HEK293T (cell line): ENCODE data around the gene DDX56.
A peak's percentile ranks its signal among the peaks of the same experiment; 100 is the strongest.
"Not testable (repeated sequence)": the region's sequence is repeated elsewhere in the genome, so short reads cannot be mapped to it uniquely, and the experiment has no call there.

ENCODE experiments used
- CTCF ChIA-PET: fragments of 350-600 bp; formaldehyde crosslinking; extraction: SDS; loops from one replicate; lab custom pipeline; 2021; ENCODE audit warnings: antibody characterized with exemption, inconsistent platforms; lab: Yijun Ruan, JAX
- POLR2A ChIA-PET: fragments of 350-600 bp; formaldehyde crosslinking; extraction: SDS; loops from one replicate; lab custom pipeline; 2020; ENCODE audit warnings: antibody characterized with exemption, inconsistent platforms; lab: Yijun Ruan, JAX
- DNase-seq: peaks from one replicate; pipeline ENCODE4 v3.0.0; 2012; ENCODE audit warnings: mixed read lengths; ENCODE audit errors: extremely low spot score
- ARNT ChIP-seq: fragments of 450-650 bp; IDR thresholded peaks from 2 replicates; pipeline ENCODE4 v1.6.1; 2017; ENCODE audit warnings: mild to moderate bottlenecking
- BHLHE40 ChIP-seq: fragments of 450-650 bp; IDR thresholded peaks from 2 replicates; pipeline ENCODE4 v1.6.1; 2016; ENCODE audit warnings: mild to moderate bottlenecking, moderate library complexity, borderline replicate concordance
- CTBP1 ChIP-seq: fragments of 450-650 bp; IDR thresholded peaks from 2 replicates; pipeline ENCODE4 v1.6.1; 2016; ENCODE audit warnings: borderline replicate concordance
- ELF4 ChIP-seq: fragments of 450-650 bp; IDR thresholded peaks from 2 replicates; pipeline ENCODE4 v1.6.1; 2017; ENCODE audit warnings: antibody characterized with exemption
- FOXA1 ChIP-seq: fragments of 450-650 bp; IDR thresholded peaks from 2 replicates; pipeline ENCODE4 v1.6.1; 2016; ENCODE audit warnings: mild to moderate bottlenecking
- FOXK2 ChIP-seq: fragments of 450-650 bp; IDR thresholded peaks from 2 replicates; pipeline ENCODE4 v1.6.1; 2016; ENCODE audit warnings: mild to moderate bottlenecking
- FOXM1 ChIP-seq: fragments of 450-650 bp; IDR thresholded peaks from 2 replicates; pipeline ENCODE4 v1.6.1; 2017; ENCODE audit warnings: mild to moderate bottlenecking, borderline replicate concordance
- HDGF ChIP-seq: fragments of 450-650 bp; IDR thresholded peaks from 2 replicates; pipeline ENCODE4 v1.6.1; 2017; ENCODE audit warnings: antibody characterized with exemption, borderline replicate concordance
- L3MBTL2 ChIP-seq: fragments of 450-650 bp; conservative IDR thresholded peaks from 2 replicates; pipeline ENCODE4 v1.6.1; 2016; ENCODE audit warnings: mild to moderate bottlenecking
- LEF1 ChIP-seq: fragments of 450-650 bp; IDR thresholded peaks from 2 replicates; pipeline ENCODE4 v1.6.1; 2017; ENCODE audit warnings: mild to moderate bottlenecking, borderline replicate concordance
- NFRKB ChIP-seq: fragments of 450-650 bp; IDR thresholded peaks from 2 replicates; pipeline ENCODE4 v1.6.1; 2016; ENCODE audit warnings: mild to moderate bottlenecking, moderate library complexity
- PKNOX1 ChIP-seq: fragments of 450-650 bp; IDR thresholded peaks from 2 replicates; pipeline ENCODE4 v1.6.1; 2016
- SP1 ChIP-seq: fragments of 450-650 bp; IDR thresholded peaks from 2 replicates; pipeline ENCODE4 v1.6.1; 2017
- SUZ12 ChIP-seq: fragments of 450-650 bp; IDR thresholded peaks from 2 replicates; pipeline ENCODE4 v1.6.1; 2016; ENCODE audit warnings: mild to moderate bottlenecking
- TARDBP ChIP-seq: fragments of 450-650 bp; IDR thresholded peaks from 2 replicates; pipeline ENCODE4 v1.6.1; 2016
- ZNF384 ChIP-seq: fragments of 450-650 bp; IDR thresholded peaks from 2 replicates; pipeline ENCODE4 v1.6.1; 2016

Gene DDX56

GRCh38 chr7:44561962-44562621, 11.6 kb downstream of the DDX56 start:
- no peak for TF ChIP-seq ARNT
- no peak for TF ChIP-seq PKNOX1
- TF ChIP-seq ELF4, result 0 out of 2 replicates have a peak, but pooled peaks have one; percentile 17
- no peak for TF ChIP-seq NFRKB
- ChIA-PET POLR2A (interaction anchor here (0.9 to 2.2 kb wide), 3 partner anchors 8 to 71 kb away, joined by 3 to 13 read pairs (median 3); partner anchors contain the start of genes DDX56 and NUDCD3), CTCF (no interaction called here)
- no peak for DNase-seq

DNA sequence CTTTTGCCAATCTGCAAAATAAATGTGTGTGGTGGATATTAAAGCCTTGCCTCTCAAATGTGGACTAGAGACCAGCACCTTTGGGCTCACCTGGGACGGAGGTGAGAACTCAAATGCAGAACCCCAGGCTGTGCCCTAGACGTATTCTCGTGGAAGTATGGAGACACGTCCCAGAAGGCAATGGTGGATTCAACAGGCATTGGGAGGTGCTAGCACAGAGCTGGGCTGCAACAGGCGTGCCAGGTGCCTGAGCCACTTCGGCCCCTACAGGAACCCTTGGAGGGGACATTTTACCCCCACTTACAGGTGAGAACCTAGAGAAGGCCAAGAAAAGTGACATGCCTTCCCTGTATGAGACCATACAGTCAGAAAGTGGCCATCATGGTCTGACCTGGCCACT, 12.2 kb downstream of the DDX56 start:
- TF ChIP-seq HDGF (no peak), TARDBP (no peak), FOXK2 (no peak), SUZ12 (no peak), CTBP1 (no peak), FOXM1 (no peak), ELF4 (no peak), NFRKB (no peak), FOXA1 (no peak), ARNT (no peak), L3MBTL2 (no peak), LEF1 (no peak), SP1 (no peak), PKNOX1 (no peak)
- POLR2A ChIA-PET, result interaction anchor here (0.9 to 2.2 kb wide), 2 partner anchors 11 to 71 kb away, joined by 3 to 13 read pairs; partner anchors contain the start of genes DDX56 and NUDCD3
- CTCF ChIA-PET, result interaction anchor here (1.4 kb wide), 1 partner anchor 27 kb away, joined by 4 read pairs; no protein-coding TSS in a partner anchor
- no peak for DNase-seq

- TF ChIP-seq FOXM1 (no peak), ZNF384 (no peak), HDGF (no peak), L3MBTL2 (no peak), TARDBP (no peak), FOXK2 (no peak), LEF1 (no peak), ELF4 (no peak), CTBP1 (no peak), FOXA1 (no peak), NFRKB (no peak), SUZ12 (no peak), BHLHE40 (no peak), SP1 (no peak), ARNT (no peak), PKNOX1 (no peak)
- ChIA-PET CTCF (no interaction called here), POLR2A (no interaction called here)
- no peak for DNase-seq
Measured at GRCh38 chr7:44559485-44559884, 14.2 kb downstream of the DDX56 start.

GRCh38 chr7:44557485-44557884, 16.2 kb downstream of the DDX56 start:
- TF ChIP-seq TARDBP, result no peak
- TF ChIP-seq FOXA1, result no peak
- no peak for TF ChIP-seq SP1
- TF ChIP-seq SUZ12, result no peak
- TF ChIP-seq CTBP1, result no peak
- TF ChIP-seq ELF4, result no peak
- no peak for TF ChIP-seq LEF1
- TF ChIP-seq L3MBTL2, result no peak
- no peak for TF ChIP-seq BHLHE40
- TF ChIP-seq PKNOX1, result no peak
- TF ChIP-seq ZNF384, result no peak
- TF ChIP-seq ARNT, result no peak
- no peak for TF ChIP-seq NFRKB
- no peak for TF ChIP-seq FOXM1
- TF ChIP-seq FOXK2, result no peak
- no peak for TF ChIP-seq HDGF
- CTCF ChIA-PET, result no interaction called here

GRCh38 chr7:44555350-44555749, 18.4 kb downstream of the DDX56 start:
- no peak for TF ChIP-seq ZNF384
- no peak for TF ChIP-seq PKNOX1
- ChIA-PET POLR2A (no interaction called here), CTCF (no interaction called here)
- no peak for DNase-seq

More at GRCh38 chr7:44557485-44557884, 16.2 kb downstream of the DDX56 start:
- POLR2A ChIA-PET, result interaction anchor here (1.0 kb wide), 1 partner anchor 16 kb away, joined by 3 read pairs; the partner anchor contains the start of gene DDX56
- DNase-seq, result no peak

GRCh38 chr7:44552473-44553005, 21.2 kb downstream of the DDX56 start:
- CTCF ChIA-PET, DNase-seq, POLR2A ChIA-PET: not testable (repeated sequence)
